Gastrocnemius medialis (tissue), 4 donors: Measurements from ENCODE around the gene MAPK1. TPM values are rescaled to one million over a fixed set of nuclear protein-coding genes. Genes with fewer than 3 reads are reported as not detected.
"Not testable (repeated sequence)": the region's sequence is repeated elsewhere in the genome, so short reads cannot be mapped to it uniquely, and the experiment has no call there.

ENCODE experiments used
- ATAC-seq, 2 donors: fragments of 150-250 bp; one replicate each; pipeline ENCODE4 v1.9.1; 2016
- DNase-seq, 2 donors: peaks; one replicate each; pipeline ENCODE4 v3.0.0-alpha.2; 2019
- H3K27ac ChIP-seq, 4 donors: fragments of 200-600 bp; sonication (generic); 1 replicate in 1 of 4; 2 replicates in 3 of 4; pipeline ENCODE4 v1.5.1; 2016 to 2018; ENCODE audit warnings: mild to moderate bottlenecking in 2 of 4, moderate library complexity in 1 of 4
- H3K27me3 ChIP-seq, 3 donors: fragments of 200-600 bp; sonication (generic) in 2 of 3; 1 replicate in 1 of 3; 2 replicates in 2 of 3; pipeline versions ENCODE4 v1.5.1 to v1.6.0; 2016 to 2019; ENCODE audit warnings: mild to moderate bottlenecking in 1 of 3, moderate library complexity in 1 of 3
- H3K36me3 ChIP-seq, 2 donors: fragments of 200-600 bp; sonication (generic) in 1 of 2; one replicate each; pipeline ENCODE4 v1.5.1; 2017 to 2018
- H3K4me1 ChIP-seq, 2 donors: fragments of 200-600 bp; sonication (generic) in 1 of 2; one replicate each; pipeline ENCODE4 v1.5.1; 2016 to 2017; ENCODE audit warnings: mild to moderate bottlenecking in 2 of 2
- H3K4me3 ChIP-seq, 4 donors: fragments of 200-600 bp; sonication (generic) in 3 of 4; 1 replicate in 1 of 4; 2 replicates in 3 of 4; pipeline ENCODE4 v1.5.1; 2016 to 2019; ENCODE audit warnings: mild to moderate bottlenecking in 2 of 4
- H3K9me3 ChIP-seq, 3 donors: fragments of 200-600 bp; sonication (generic) in 2 of 3; 1 replicate in 1 of 3; 2 replicates in 2 of 3; pipeline ENCODE4 v1.5.1; 2016 to 2019
- CTCF ChIP-seq, 5 experiments: fragments of 450-650 bp in 3 of 5; fragments of 200-600 bp in 2 of 5; sonication (generic) in 2 of 5; IDR thresholded peaks in 4 of 5; conservative IDR thresholded peaks in 1 of 5; 1 replicate in 4 of 5; 2 replicates in 1 of 5; pipeline ENCODE4 v1.5.1; 2016 to 2019; ENCODE audit warnings: antibody characterized with exemption in 5 of 5, mild to moderate bottlenecking in 3 of 5, moderate library complexity in 3 of 5
- POLR2A ChIP-seq, 2 donors: fragments of 450-650 bp; IDR thresholded peaks; one replicate each; pipeline ENCODE4 v1.6.1; 2017; ENCODE audit warnings: antibody characterized with exemption in 2 of 2, mild to moderate bottlenecking in 2 of 2, moderate library complexity in 2 of 2
- in situ Hi-C, 4 donors: fragments of 200-750 bp; cut with MboI; loops; one replicate each; pipeline versions ENCODE4 v1.15.0 to v1.8.0; 2017; ENCODE audit warnings: low sequenced_read_pairs in 4 of 4
- intact Hi-C: fragments of 100-400 bp; cut with DNase I; formaldehyde crosslinking; loops from one replicate; pipeline ENCODE4 v1.15.1; 2023; ENCODE audit warnings: low total_unique reads
- total RNA-seq, 4 donors: library from RNA; depleted of rRNA; stranded (reverse); fragments of >200 nt; gene quantifications; one replicate each; pipeline versions ENCODE4 v1.1.0 to v1.2.3, GENCODE V29; 2016

Gene MAPK1
- total RNA-seq, 4 donors from 2014 or later: 39.8 to 79.5 (median 57.2) TPM

DNA sequence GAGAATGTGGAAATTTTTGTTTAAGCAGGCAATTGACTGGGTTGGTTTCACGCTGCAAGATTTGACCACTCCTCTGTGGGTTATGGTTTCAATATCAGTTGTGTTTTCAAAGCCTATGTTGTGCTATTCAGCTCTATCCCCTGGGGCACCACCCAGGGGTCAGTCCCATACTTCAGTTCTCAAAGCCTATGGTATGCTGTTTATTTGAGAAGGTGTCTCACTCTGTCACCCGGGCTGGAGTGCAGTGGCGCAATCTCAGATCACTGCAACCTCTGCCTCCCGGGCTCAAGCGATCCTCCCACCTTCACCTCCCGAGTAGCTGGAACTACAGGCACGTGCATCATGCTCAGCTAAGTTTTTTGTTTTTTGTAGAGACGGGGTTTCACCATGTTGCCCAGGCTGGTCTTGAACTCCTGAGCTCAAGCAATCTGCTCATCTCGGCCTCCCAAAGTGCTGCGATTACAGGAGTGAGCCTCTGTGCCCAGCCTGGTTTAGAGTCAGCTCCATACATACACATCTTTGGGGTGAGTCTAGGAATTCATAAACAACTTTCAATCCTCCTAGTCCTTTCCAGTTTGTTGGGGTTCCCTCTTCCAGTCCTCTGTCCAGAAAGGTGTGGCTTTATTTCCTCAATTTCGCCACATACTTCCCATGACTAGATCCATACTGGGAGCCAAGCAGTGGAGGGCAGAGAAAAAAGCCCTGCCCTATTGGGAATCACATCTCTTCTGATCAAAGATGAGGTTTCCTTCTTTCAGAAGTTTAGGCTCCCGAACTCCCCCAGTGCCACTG is 35.0 kb upstream of the MAPK1 start:
- no peaks in the 10 kb centered on the region for H3K9me3 ChIP-seq
- DNase-seq: no peak
- no peaks in the 10 kb centered on the region for H3K4me1 ChIP-seq
- H3K36me3 ChIP-seq: no peaks in the 10 kb centered on the region
- intact Hi-C loops: no loop called here
- H3K27me3 ChIP-seq: no peaks in the 10 kb centered on the region
- no peak overlapping the region for H3K27ac ChIP-seq
- no peak for TF ChIP-seq POLR2A (IDR thresholded peaks at IDR 0.05)
- TF ChIP-seq CTCF (IDR thresholded peaks at IDR 0.05 in 4 of 5, conservative IDR thresholded peaks at IDR 0.05 in 1 of 5): no peak
- in situ Hi-C loops: no loop called here
- ATAC-seq: no peak
- no peak overlapping the region for H3K4me3 ChIP-seq

DNA sequence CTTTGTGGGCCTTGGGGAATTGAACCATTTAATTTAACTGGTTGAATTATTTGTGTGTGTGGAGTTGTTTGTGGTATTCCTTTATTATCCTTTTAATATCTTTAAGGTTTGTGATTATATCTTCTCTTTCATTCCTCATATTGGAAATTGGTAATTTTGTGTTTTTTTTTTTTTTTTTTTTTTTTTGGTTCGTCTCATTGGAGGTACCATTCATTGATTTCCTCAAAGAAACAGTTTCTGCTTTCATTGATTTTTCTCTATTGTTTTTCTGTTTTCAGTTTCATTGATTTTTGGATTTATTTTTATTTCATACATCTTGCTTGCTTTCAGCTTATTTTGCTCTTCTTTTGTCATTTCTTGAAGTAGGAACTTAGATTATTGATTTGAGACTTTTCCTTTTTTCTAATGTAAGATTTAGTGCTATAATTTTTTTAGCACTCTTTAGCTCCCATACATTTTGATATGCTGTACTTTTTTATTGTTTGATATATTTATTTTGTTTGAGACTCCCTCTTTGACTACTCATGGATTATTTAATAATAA is 31.0 kb upstream of the MAPK1 start:
- TF ChIP-seq CTCF (IDR thresholded peaks at IDR 0.05 in 4 of 5, conservative IDR thresholded peaks at IDR 0.05 in 1 of 5): no peak
- no peak for TF ChIP-seq POLR2A (IDR thresholded peaks at IDR 0.05)
- Histone ChIP-seq H3K4me1 (no peaks in the 10 kb centered on the region), H3K9me3 (no peaks in the 10 kb centered on the region), H3K36me3 (no peaks in the 10 kb centered on the region), H3K4me3 (no peak overlapping the region), H3K27ac (no peak overlapping the region), H3K27me3 (no peaks in the 10 kb centered on the region)
- intact Hi-C loops: no loop called here
- DNase-seq: no peak
- ATAC-seq: no peak
- in situ Hi-C loops: no loop called here

DNA sequence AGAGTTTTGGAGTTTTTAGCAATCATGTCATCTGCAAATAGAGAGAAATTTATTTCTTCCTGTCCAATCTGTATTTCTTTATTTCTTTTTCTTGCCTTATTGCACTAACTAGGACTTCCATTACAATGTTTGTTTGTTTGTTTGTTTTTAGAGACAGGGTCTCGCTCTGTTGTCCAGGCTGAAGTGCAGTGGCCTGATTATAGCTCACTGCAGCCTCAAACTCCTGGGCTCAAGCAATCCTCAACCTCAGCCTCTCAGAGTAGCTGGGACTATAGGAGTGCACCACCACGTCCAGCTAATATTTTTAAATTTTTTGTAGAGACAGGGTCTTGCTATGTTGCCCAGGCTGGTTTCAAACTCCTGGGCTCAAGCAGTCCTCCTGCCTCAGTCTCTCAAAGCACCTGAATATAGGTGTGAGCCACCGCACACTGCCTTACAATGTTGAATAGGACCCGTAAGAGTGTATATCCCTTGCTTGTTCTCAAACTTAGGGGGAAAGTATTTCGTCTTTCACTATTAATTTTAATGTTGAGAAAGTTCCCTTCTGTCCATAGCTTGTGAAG is 29.6 kb upstream of the MAPK1 start:
- intact Hi-C loops (no loop called here), in situ Hi-C loops (no loop called here)
- no peaks in the 10 kb centered on the region for H3K9me3 ChIP-seq

DNA sequence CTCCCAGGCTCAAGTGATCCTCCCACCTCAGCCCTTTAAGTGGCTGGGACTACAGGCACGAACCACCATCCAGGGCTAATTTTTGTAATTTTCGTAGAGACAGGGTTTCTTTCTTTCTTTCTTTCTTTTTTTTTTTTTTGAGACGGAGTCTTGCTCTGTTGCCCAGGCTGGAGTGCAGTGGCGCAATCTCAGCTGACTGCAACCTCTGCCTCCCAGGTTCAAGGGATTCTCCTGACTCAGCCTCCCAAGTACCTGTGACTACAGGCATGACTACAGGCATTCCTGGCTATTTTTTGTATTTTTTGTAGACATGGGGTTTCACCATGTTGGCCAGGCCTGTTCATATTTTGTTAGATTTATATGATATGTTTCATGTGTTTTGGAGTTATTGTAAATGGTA is 28.8 kb upstream of the MAPK1 start:
- DNase-seq, H3K36me3 ChIP-seq, H3K9me3 ChIP-seq, H3K4me3 ChIP-seq, H3K4me1 ChIP-seq, intact Hi-C loops, ATAC-seq, in situ Hi-C loops, H3K27ac ChIP-seq, H3K27me3 ChIP-seq: not testable (repeated sequence)

More for the DNA sequence above, 29.6 kb upstream of the MAPK1 start:
- Histone ChIP-seq H3K27ac (no peak overlapping the region), H3K27me3 (no peaks in the 10 kb centered on the region), H3K4me3 (no peak overlapping the region), H3K4me1 (no peaks in the 10 kb centered on the region), H3K36me3 (no peaks in the 10 kb centered on the region)
- ATAC-seq (no peak), DNase-seq (no peak)
- TF ChIP-seq CTCF (IDR thresholded peaks at IDR 0.05 in 4 of 5, conservative IDR thresholded peaks at IDR 0.05 in 1 of 5) (no peak), POLR2A (IDR thresholded peaks at IDR 0.05) (no peak)

DNA sequence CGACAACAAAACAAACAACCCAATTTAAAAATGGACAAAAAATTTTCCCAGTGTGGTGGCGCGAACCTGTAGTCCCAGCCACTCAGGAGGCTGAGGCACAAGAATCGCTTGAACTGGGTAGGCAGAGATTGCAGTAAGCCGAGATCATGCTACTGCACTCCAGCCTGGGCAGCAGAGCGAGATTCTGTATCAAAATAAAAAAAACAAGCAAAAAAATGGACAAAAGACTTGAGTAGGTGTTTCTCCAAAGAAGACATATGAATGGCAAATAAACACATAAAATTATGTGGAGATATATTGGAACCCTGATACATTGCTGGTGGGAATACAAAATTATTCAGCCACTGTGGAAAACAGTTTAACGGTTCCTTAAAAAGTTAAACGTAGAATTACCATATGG is 27.4 kb upstream of the MAPK1 start:
- no peak for DNase-seq
- ATAC-seq: no peak

More for the DNA sequence above, 27.4 kb upstream of the MAPK1 start:
- Histone ChIP-seq H3K36me3 (no peaks in the 10 kb centered on the region), H3K27ac (no peak overlapping the region), H3K9me3 (no peaks in the 10 kb centered on the region), H3K27me3 (no peaks in the 10 kb centered on the region), H3K4me3 (no peak overlapping the region), H3K4me1 (peaks cover 0 to under 1% of the 10 kb centered on the region in 2 donors)
- no peak for TF ChIP-seq CTCF (IDR thresholded peaks at IDR 0.05 in 4 of 5, conservative IDR thresholded peaks at IDR 0.05 in 1 of 5)
- no peak for TF ChIP-seq POLR2A (IDR thresholded peaks at IDR 0.05)
- intact Hi-C loops: no loop called here
- in situ Hi-C loops: no loop called here
